Pancreas (tissue), 10 donors: Measurements from ENCODE around the gene UBXN6. TPM values are rescaled to one million over a fixed set of nuclear protein-coding genes. Genes with fewer than 3 reads are reported as not detected.

Experiments used
- ATAC-seq, 4 donors: fragments of 200-7000 bp; cut with Tn5 transposase; one replicate each; pipeline versions ENCODE4 v1.8.0 to v1.9.1; 2020; ENCODE audit warnings: mild to moderate bottlenecking in 4 of 4, moderate library complexity in 4 of 4
- DNase-seq, 6 donors: peaks; one replicate each; pipeline ENCODE4 v3.0.0-alpha.2; 2020
- FAIRE-seq: peaks from 2 replicates; lab custom pipeline; 2012; peaks lifted over from hg19 to GRCh38; lab: Jason Lieb, UNC
- H3K27ac ChIP-seq, 4 donors: fragments of 200-600 bp; sonication (generic); 1 replicate in 3 of 4; 2 replicates in 1 of 4; pipeline versions ENCODE4 v1.5.0 to v1.8.0; 2020
- H3K27me3 ChIP-seq, 4 donors: fragments of 200-600 bp; one replicate each; pipeline ENCODE4 v1.8.0; 2021
- H3K36me3 ChIP-seq, 3 donors: fragments of 200-600 bp; sonication (generic) in 1 of 3; one replicate each; pipeline versions ENCODE4 v1.5.0 to v1.8.0; 2020 to 2021
- H3K4me1 ChIP-seq, 3 donors: fragments of 200-600 bp; one replicate each; pipeline ENCODE4 v1.8.0; 2021
- H3K4me3 ChIP-seq, 4 donors: fragments of 200-600 bp; sonication (generic) in 2 of 4; one replicate each; pipeline versions ENCODE4 v1.5.0 to v1.8.0; 2020 to 2021
- H3K9me3 ChIP-seq, 4 donors: fragments of 200-600 bp; one replicate each; pipeline ENCODE4 v1.8.0; 2021
- WGBS, 2 donors: extraction: QIAGEN DNeasy Blood & Tissue Kit; methylation state at CpG; one replicate each; pipeline ENCODE4 v1.1.7; 2013; 5-methylcytosine and 5-hydroxymethylcytosine counted together
- intact Hi-C, 3 donors: fragments of 100-400 bp; cut with DNase I; formaldehyde crosslinking; loops; one replicate each; pipeline versions ENCODE4 v1.11.1 to v1.14.2; 2022
- polyA plus RNA-seq, 2 donors: library from polyadenylated mRNA; stranded (reverse); fragments of 200-250 nt; gene quantifications; one replicate each; pipeline ENCODE4 v1.2.3, GENCODE V29; 2013
- total RNA-seq, 6 donors: library from RNA; stranded (reverse); fragmentation: NEBNext Ultra II Directional in 4 of 6; extraction: Animal tissue kit (Norgen Biotek cat#: 25700) in 4 of 6; gene quantifications; one replicate each; pipeline versions ENCODE4 v1.2.1 to v1.2.4, GENCODE V29; 2021 to 2023
- TF ChIP-seq, protein P1 (sequence below), 4 donors: fragments of 200-600 bp; sonication (generic) in 3 of 4; IDR thresholded peaks; one replicate each; pipeline versions ENCODE4 v1.5.0 to v1.8.0; 2021; ENCODE audit warnings: antibody characterized with exemption in 4 of 4
- donor health status: healthy with polysubstance abuse.
- donor health status: DM: no; HTN: no; CAD: no; lungs with moderate emphysema.
- donor health status: DM: no; HTN: no; CAD: no.
- donor health status: control.
- donor health status: control.
- donor health status: Bipolar disorder and iron deficiency.
- donor health status: DM: yes; HTN: yes; CAD: no.
- donor health status: DM: no; HTN: no; CAD: no.
- donor health status: DM: no; HTN: no; CAD: no.
- donor health status: DM: yes; HTN: yes; CAD: no.

Gene UBXN6
- total and polyA plus RNA-seq, 8 donors: 57.2 to 130 (median 72.2) TPM

GRCh38 chr19:4429256-4429655 is 28.3 kb downstream of the UBXN6 start:
- WGBS, 2 donors: 93 to 97% methylated on average over 16 of the region's 16 CpGs
- intact Hi-C loops: no loop called here
- H3K4me3 ChIP-seq: no peak overlapping the region
- H3K36me3 ChIP-seq: no peaks in the 10 kb centered on the region
- H3K4me1 ChIP-seq: no peaks in the 10 kb centered on the region
- H3K9me3 ChIP-seq: no peaks in the 10 kb centered on the region
- TF ChIP-seq, protein P1, sequence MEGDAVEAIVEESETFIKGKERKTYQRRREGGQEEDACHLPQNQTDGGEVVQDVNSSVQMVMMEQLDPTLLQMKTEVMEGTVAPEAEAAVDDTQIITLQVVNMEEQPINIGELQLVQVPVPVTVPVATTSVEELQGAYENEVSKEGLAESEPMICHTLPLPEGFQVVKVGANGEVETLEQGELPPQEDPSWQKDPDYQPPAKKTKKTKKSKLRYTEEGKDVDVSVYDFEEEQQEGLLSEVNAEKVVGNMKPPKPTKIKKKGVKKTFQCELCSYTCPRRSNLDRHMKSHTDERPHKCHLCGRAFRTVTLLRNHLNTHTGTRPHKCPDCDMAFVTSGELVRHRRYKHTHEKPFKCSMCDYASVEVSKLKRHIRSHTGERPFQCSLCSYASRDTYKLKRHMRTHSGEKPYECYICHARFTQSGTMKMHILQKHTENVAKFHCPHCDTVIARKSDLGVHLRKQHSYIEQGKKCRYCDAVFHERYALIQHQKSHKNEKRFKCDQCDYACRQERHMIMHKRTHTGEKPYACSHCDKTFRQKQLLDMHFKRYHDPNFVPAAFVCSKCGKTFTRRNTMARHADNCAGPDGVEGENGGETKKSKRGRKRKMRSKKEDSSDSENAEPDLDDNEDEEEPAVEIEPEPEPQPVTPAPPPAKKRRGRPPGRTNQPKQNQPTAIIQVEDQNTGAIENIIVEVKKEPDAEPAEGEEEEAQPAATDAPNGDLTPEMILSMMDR (IDR thresholded peaks at IDR 0.05): no peak
- H3K27ac ChIP-seq: no peak overlapping the region
- no peaks in the 10 kb centered on the region for H3K27me3 ChIP-seq
- FAIRE-seq (no peak), ATAC-seq (no peak), DNase-seq (no peak)

GRCh38 chr19:4428326-4428975 is 29.1 kb downstream of the UBXN6 start:
- TF ChIP-seq, protein P1 (IDR thresholded peaks at IDR 0.05): no peak
- intact Hi-C loops: no loop called here
- H3K27ac ChIP-seq: no peak overlapping the region
- H3K27me3 ChIP-seq: no peaks in the 10 kb centered on the region
- H3K4me3 ChIP-seq: no peak overlapping the region
- ATAC-seq (no peak), FAIRE-seq (no peak), DNase-seq (no peak)
- WGBS, 2 donors: 91 to 94% methylated on average over 20 of the region's 20 CpGs
- H3K4me1 ChIP-seq: no peaks in the 10 kb centered on the region
- H3K9me3 ChIP-seq: no peaks in the 10 kb centered on the region
- H3K36me3 ChIP-seq: no peaks in the 10 kb centered on the region

GRCh38 chr19:4425537-4425936 is 32.1 kb downstream of the UBXN6 start:
- 97 to 98% methylated on average over 6 of the region's 6 CpGs for WGBS, 2 donors
- FAIRE-seq (no peak), ATAC-seq (no peak), DNase-seq (no peak)
- no peak overlapping the region for H3K27ac ChIP-seq
- H3K9me3 ChIP-seq: no peaks in the 10 kb centered on the region
- intact Hi-C loops: no loop called here
- H3K4me3 ChIP-seq: no peak overlapping the region
- no peaks in the 10 kb centered on the region for H3K36me3 ChIP-seq
- no peaks in the 10 kb centered on the region for H3K4me1 ChIP-seq
- H3K27me3 ChIP-seq: no peaks in the 10 kb centered on the region
- TF ChIP-seq, protein P1 (IDR thresholded peaks at IDR 0.05): no peak

- ATAC-seq (no peak), FAIRE-seq (no peak), DNase-seq (no peak)
- Histone ChIP-seq H3K9me3 (no peaks in the 10 kb centered on the region), H3K27ac (no peak overlapping the region), H3K27me3 (no peaks in the 10 kb centered on the region), H3K4me3 (no peak overlapping the region), H3K4me1 (no peaks in the 10 kb centered on the region), H3K36me3 (no peaks in the 10 kb centered on the region)
- TF ChIP-seq, protein P1 (IDR thresholded peaks at IDR 0.05): no peak
- WGBS, 2 donors: 93 to 95% methylated on average over 16 of the region's 16 CpGs
- intact Hi-C loops: no loop called here
These were observed 34.0 kb downstream of the UBXN6 start for GRCh38 chr19:4423416-4424126.

DNA sequence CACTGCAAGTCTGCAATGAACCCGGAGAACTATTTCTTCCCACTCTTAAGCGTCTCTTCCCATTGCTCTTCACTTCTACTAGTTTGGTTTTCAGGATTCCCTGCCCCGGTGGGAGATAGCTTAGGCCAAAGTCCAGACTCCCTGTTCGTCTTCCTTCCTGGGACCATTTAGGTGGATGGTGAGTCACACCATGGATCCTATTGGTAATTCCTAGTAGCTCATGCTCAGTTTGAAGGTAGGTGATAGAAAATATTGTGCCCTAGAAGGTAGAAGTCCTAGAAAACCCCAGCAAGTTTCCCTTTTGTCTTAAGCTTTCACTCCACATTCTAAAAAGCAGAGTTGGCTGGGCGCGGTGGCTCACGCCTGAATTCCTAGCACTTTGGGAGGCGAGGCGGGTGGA is 41.3 kb downstream of the UBXN6 start:
- Histone ChIP-seq H3K27ac (no peak overlapping the region), H3K36me3 (no peaks in the 10 kb centered on the region), H3K27me3 (no peaks in the 10 kb centered on the region), H3K4me1 (peaks cover 0 to 4% (median 0%) of the 10 kb centered on the region in 3 donors), H3K9me3 (no peaks in the 10 kb centered on the region), H3K4me3 (no peak overlapping the region)
- TF ChIP-seq, protein P1 (IDR thresholded peaks at IDR 0.05): no peak
- no peak for FAIRE-seq
- intact Hi-C loops: no loop called here
- WGBS, 2 donors: 93 to 94% methylated on average over 9 of the region's 9 CpGs
- ATAC-seq: no peak
- no peak for DNase-seq
